GM19463 (cell line): ENCODE results near the gene ST8SIA2.

Experiments
- ATAC-seq: cut with Tn5 transposase; IDR thresholded peaks from one replicate; pipeline ENCODE4 v1.9.1; 2021; ENCODE audit warnings: mild to moderate bottlenecking, moderate library complexity; ENCODE audit not compliant: unreplicated experiment

The ST8SIA2 gene

DNA sequence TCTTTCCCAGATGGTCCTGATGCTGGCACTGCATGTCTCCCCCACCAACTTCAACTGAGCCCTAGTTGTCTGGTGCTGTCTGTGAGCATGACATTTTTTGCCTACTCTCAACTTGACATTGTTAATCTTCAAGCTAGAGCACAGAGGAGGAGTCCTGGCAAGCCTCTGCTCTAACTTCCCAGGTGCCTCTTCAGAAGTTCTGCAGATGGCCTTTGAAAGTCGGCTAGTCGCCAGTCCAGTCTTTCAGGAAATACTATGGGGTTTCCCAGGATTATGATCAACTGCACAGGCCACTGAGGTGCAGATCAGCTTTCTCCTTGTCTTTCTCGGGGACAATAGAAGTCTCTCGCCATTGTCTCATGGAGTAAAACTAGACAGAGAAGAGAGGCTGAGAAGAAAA, 86.7 kb downstream of the ST8SIA2 start:
- ATAC-seq, result no peak

DNA sequence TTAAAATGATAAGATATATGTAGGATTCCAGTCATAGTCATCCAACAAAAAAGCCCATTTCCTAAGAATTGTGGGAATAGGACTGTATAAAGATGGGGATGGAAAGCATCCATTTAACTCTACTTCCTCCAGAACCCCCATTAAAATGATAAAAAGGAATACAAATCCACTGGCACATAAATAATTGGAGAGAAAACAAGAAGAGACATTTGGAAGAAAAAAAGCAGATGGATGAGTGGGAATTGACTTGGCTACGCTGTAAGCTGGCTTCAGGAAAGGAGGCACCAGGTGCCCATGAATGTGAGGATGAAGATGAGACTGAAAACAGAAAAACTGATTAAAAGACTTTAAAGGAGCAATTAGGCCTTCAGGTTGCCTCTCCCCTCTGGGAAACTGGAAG, 91.8 kb downstream of the ST8SIA2 start:
- ATAC-seq, result no peak

DNA sequence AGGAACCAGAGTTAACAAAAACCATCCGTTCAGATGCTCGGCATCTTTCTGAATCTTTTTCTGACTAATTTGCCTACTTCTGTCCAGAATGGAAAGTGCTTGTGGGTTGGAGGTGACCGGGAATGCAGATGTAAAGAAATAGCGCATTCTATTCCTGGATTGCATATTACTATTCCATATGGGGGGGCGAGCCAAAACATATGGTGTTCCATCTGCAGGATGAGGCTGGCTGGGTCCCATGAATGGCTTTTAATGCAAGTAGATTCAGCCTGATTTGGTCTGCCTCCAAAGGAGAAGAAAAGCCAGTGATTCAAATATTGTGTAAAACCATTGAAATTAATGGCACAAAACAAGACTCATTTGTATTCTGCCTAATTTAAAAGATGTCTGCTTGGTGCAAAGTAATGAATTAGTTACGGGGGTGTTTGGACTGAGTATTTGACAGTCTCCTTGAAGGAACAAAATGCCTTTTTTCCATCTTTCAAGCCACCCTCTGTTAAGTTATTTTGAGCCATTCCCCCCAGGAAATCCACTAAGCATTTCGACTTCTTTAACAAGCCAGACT, 99.0 kb downstream of the ST8SIA2 start:
- no peak for ATAC-seq

DNA sequence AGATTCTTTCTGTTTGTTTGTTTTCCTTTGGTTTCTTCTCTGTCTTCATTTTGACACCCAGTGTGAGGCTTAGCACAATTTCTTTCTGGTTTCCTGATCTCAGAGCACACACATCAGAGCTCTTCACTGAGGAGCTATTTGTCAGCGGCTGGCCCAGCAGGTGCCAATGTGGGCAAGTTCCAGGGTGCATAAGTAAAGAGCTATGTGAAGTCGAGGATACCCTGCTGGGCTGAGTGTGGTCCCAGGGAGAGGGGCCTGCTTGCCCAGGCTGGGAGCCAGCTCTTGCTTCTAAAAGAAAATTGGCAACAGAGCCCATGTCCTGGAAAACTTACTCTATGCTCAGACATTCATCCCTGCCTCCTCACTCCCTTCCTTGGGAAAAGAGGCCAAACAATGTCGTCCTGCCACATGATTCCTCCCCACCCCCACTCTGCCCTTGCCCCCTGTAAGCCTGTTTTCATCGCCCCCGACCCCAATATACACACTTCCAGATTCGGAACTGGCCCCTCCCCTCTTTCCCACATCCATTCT, 101.2 kb downstream of the ST8SIA2 start:
- no peak for ATAC-seq

DNA sequence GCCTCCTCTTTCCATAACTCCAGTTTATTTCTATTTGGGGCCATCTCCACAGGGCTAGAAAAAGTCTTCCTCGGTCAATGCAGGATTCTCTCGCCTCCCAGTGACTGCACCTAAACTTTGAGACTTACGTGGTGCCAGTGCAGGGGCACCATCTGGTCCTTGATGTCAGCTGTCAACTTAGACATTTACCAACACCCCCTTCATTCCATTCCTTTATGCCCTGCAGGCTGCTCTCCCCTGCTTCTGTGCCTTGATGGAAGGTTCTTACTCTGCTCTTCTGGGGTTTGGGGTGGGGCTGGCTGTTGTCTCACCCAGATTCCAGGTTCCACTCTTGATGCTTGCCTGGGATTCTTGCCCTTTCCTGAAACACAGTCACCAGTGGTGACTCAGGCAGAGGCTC, 101.8 kb downstream of the ST8SIA2 start:
- no peak for ATAC-seq

DNA sequence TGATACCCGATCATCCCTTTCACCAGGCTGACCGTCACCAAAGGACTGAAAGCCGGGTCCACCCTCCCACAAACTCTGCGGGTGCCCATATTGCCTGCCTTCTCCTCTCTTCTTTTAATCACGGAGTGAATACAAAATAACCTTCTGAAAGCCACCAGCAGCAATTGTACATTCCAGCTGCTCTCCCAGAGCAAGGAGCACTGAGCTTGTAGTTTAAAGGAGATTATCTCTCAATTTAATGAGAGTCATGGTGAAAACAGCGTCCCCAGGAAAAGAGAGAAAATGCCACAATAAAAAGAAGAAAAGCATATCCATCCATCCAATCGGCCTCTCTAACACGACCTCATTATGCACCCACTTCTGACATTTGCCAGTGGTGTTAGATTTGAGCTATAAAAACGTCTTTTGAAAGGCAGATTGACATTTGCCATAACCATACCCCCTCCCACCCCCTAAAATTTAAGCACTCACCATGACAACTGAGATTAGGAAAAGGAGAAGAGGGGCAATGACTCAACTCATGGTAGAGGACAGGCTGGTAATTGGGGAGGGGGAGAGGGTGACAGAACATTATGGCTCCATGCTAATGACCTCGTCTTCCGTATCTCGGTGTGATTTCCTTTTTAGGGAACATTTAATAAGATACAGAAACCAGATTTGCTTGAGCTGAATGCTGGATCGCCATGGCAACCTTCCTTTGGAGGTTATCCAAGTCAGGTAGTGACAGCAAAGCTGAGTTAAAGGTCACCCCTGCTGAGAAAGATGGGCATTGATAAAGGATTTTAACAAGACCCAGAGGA, 106.2 kb downstream of the ST8SIA2 start:
- ATAC-seq, result no peak

DNA sequence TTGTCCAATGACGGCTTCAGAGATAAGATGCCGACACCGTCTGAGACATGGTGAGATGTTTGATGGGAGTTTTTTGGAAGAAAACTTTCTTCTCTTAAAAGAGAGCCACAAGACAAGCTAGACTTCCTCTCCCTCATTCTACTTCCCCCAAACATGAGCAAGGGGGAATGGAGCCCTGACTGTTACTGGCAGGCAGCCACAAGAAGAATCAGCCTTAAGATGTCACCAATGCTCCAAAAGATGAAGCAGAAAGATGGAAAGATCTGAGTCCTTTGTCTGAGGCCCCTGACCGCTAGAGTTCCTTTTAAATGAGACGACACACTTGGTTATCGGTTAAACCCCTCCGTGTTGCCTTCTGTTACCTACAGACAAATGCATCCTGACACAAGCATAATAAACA, 108.7 kb downstream of the ST8SIA2 start:
- ATAC-seq, result no peak

DNA sequence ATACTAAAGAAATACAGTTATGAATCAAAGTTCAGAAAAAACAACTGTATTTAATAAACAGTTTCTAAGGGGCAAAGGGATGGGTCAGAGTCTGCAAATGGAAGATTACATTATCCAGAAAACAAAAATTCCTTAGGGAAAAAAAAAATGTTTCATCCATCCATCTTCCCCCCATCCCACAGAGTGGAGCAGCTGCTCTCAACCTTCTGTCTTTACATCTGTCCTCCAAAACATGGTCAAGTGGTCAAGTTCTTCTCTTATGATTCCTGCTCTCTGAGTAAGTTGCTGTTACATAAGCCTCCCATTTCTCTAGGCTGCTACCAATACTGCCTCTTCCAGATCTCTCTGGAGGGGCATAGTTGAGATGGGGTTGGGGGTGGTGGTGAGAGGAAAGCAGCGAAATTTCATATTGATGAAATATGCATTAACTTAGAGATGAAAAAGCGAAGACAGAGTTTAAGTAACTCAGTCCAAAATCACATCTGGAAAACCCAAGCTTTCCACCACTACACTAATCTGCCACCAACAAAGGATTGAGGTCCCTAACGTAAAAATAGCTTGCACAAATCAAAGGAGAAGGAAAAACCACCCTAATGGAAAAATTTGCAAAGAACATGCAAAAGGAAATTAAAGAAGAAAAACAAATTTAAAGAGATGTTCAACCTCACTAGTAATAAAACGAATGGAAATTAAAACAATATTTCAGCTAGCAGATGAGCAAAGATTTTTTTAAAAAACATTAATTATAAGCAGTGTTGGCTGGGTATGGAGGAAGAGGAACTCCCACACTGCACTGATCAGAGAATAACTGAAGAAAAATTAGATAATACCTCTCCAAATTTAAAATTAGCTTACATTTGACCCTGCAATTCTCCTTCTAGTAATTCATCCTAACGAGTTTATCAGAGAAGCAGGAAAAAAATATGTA, 109.5 kb downstream of the ST8SIA2 start:
- no peak for ATAC-seq

DNA sequence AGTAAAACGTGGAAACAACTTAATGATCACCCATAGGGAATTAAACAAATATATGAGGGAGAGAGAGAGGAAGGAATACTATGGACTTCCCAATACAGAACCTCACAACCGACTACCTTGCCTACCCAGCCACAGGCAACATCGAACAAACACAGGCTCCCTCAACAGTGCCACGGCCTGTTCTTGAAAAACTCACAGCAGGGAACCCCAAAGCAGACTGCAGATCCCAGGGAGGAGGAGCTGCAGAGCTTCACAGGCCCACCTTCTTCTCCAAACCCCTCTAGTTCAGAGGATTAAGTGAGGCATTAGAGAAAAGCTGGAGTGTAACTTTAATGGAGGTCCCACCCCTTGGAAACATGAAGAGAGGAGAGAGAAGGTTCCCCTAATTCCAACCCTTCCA, 110.2 kb downstream of the ST8SIA2 start:
- no peak for ATAC-seq

DNA sequence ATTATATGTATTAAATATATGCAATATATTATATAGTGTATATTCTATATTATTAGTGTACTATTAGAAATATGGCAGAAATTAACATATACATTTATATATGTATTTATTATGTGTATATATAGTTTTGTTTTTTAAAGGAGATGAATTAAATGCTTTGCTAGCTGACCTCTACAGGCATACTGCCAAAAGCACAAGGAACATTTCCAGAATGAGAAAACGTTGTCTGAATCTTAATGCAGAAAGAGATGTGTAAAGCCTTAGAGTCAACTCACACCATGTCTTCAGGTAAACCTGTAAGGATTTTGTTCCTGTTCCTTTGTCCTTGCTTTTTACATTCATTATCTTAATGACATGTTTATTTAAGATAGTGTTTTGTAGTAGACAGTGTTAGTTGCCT, 111.9 kb downstream of the ST8SIA2 start:
- no peak for ATAC-seq

DNA sequence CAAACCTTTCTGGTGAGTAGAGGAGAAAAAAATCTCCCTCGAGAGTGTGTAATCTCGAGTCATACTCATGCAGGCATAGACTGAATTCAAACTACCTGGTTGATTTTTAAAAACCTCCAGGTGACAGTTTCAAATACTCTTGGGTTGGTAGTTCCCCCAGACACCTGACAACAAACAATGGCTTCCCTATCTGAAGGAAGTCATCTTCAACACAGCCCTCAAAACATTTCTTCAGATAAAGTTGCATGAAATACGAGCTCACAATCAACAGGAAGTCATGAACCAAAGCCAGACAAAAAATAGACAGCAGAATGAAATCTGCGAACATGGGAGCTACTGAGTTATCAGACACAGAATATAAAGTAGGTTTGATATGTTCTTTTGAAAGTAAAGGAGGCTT, 112.8 kb downstream of the ST8SIA2 start:
- no peak for ATAC-seq

DNA sequence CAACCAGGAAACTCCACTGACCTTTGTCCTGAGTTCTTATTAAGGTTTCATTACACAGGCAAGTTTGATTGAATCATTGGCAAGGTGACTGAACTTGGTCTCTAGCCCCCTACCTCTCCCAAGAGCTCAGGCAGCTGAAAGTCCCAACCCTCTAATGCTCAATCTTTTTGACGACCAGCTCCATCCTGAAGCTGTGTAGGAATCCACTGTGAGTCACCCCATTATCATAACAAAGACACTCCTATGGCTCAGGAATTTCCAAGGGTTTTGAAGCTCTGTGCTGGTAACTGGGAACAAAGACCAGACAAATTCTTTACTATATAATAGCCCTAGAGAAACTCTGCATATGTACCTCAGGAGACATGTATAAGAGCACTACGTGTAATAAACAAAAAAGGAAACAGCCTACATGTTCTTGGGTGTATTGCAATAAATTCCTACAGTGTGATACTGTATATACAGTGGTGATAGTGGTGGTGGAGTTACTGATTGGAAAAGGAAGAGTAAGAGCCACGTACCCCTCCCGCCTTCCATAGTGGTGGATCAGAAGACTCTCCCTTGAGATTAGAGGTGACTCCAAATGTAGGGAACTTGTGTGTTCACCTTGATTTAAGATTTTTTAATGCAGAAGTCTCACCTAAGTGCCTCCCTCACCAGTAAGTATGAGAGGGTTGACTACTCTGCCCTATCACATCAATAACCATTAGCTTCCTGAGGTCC, 116.6 kb downstream of the ST8SIA2 start:
- ATAC-seq, result no peak
